Activated CD4-positive, alpha-beta T cell treated with anti-CD3 and anti-CD28 coated beads, Interleukin-2, amount 10 ng/mL, durations not matched to agents 7 days and 5 days (primary cell): ENCODE results near the gene HOXA13. TPM values are rescaled to one million over a fixed set of nuclear protein-coding genes. Genes with fewer than 3 reads are reported as not detected.

Source experiments
- CTCF ChIA-PET: fragments of 350-600 bp; sonication (Branson Sonifier 250); formaldehyde crosslinking; loops from one replicate; lab custom pipeline; 2021; ENCODE audit warnings: antibody characterized with exemption; lab: Charles Lee
- POLR2A ChIA-PET: fragments of 350-600 bp; sonication (Branson Sonifier 250); formaldehyde crosslinking; loops from one replicate; lab custom pipeline; 2021; ENCODE audit warnings: antibody characterized with exemption; lab: Charles Lee
- DNase-seq: peaks from one replicate; pipeline ENCODE4 v3.0.0-alpha.2; 2020
- H3K27ac Mint-ChIP-seq: one replicate; pipeline ENCODE4 v1.8.0; 2021; ENCODE audit warnings: mild to moderate bottlenecking, moderate library complexity, mixed read lengths
- H3K27me3 Mint-ChIP-seq: one replicate; pipeline ENCODE4 v1.8.0; 2021; ENCODE audit warnings: mixed read lengths
- H3K36me3 Mint-ChIP-seq: one replicate; pipeline ENCODE4 v1.8.0; 2021; ENCODE audit warnings: low read depth, mixed read lengths
- H3K4me1 Mint-ChIP-seq: one replicate; pipeline ENCODE4 v1.8.0; 2021; ENCODE audit warnings: mixed read lengths
- H3K4me3 Mint-ChIP-seq: one replicate; pipeline ENCODE4 v1.8.0; 2021; ENCODE audit warnings: mild to moderate bottlenecking, moderate library complexity, mixed read lengths
- H3K9me3 Mint-ChIP-seq: one replicate; pipeline ENCODE4 v1.8.0; 2021; ENCODE audit warnings: mixed read lengths
- total RNA-seq, 2 experiments: library from RNA; stranded (reverse); gene quantifications; one replicate each; pipeline ENCODE4 v1.2.3, GENCODE V29; 2021

Gene HOXA13
- total RNA-seq, 2 experiments from 2014 or later: not detected

GRCh38 chr7:27164367-27165088 lies 35.4 kb downstream of the HOXA13 start:
- Mint-ChIP-seq H3K27me3 (peaks cover 80% of the 10 kb centered on the region), H3K36me3 (peaks cover 6% of the 10 kb centered on the region), H3K9me3 (no peaks in the 10 kb centered on the region), H3K4me3 (no peak overlapping the region), H3K27ac (peak overlapping the region; percentile 36), H3K4me1 (peaks cover 14% of the 10 kb centered on the region)
- ChIA-PET CTCF (interaction anchor here (1.9 kb wide), 1 partner anchor 78 kb away, joined by 6 read pairs; the partner anchor contains the start of gene EVX1), POLR2A (no interaction called here)
- DNase-seq: no peak

GRCh38 chr7:27164045-27164366 lies 35.9 kb downstream of the HOXA13 start:
- peaks cover 6% of the 10 kb centered on the region for H3K36me3 Mint-ChIP-seq
- POLR2A ChIA-PET: no interaction called here
- no peak overlapping the region for H3K27ac Mint-ChIP-seq
- H3K27me3 Mint-ChIP-seq: peaks cover 83% of the 10 kb centered on the region
- H3K9me3 Mint-ChIP-seq: no peaks in the 10 kb centered on the region
- peaks cover 14% of the 10 kb centered on the region for H3K4me1 Mint-ChIP-seq
- H3K4me3 Mint-ChIP-seq: no peak overlapping the region
- CTCF ChIA-PET: no interaction called here
- DNase-seq: no peak

- Mint-ChIP-seq H3K9me3 (no peaks in the 10 kb centered on the region), H3K36me3 (peaks cover 2% of the 10 kb centered on the region), H3K4me3 (no peak overlapping the region), H3K4me1 (peaks cover 12% of the 10 kb centered on the region), H3K27me3 (peaks cover 82% of the 10 kb centered on the region), H3K27ac (no peak overlapping the region)
- ChIA-PET POLR2A (no interaction called here), CTCF (interaction anchor here (0.8 to 1.6 kb wide), 3 partner anchors 13 to 214 kb away, joined by 3 to 10 read pairs (median 4); no protein-coding TSS in a partner anchor)
- DNase-seq: no peak
Observed at GRCh38 chr7:27163288-27164044, 36.4 kb downstream of the HOXA13 start.

- Mint-ChIP-seq H3K9me3 (no peaks in the 10 kb centered on the region), H3K36me3 (peaks cover 2% of the 10 kb centered on the region), H3K27ac (no peak overlapping the region), H3K4me1 (peaks cover 12% of the 10 kb centered on the region), H3K4me3 (no peak overlapping the region), H3K27me3 (peaks cover 82% of the 10 kb centered on the region)
- no peak for DNase-seq
- ChIA-PET CTCF (interaction anchor here (0.8 to 2.0 kb wide), 8 partner anchors 10 to 214 kb away, joined by 3 to 10 read pairs (median 4); partner anchors contain the start of gene HOXA13), POLR2A (no interaction called here)
Observed at GRCh38 chr7:27162561-27163287, 37.2 kb downstream of the HOXA13 start.

GRCh38 chr7:27161721-27162560 lies 38.0 kb downstream of the HOXA13 start:
- H3K27me3 Mint-ChIP-seq: peaks cover 82% of the 10 kb centered on the region
- CTCF ChIA-PET: interaction anchor here (1.0 to 2.0 kb wide), 11 partner anchors 10 to 1307 kb away, joined by 3 to 11 read pairs (median 4); partner anchors contain the start of genes HOXA13 and HOXA3
- DNase-seq: no peak
- peaks cover 2% of the 10 kb centered on the region for H3K36me3 Mint-ChIP-seq
- H3K4me3 Mint-ChIP-seq: no peak overlapping the region
- H3K9me3 Mint-ChIP-seq: no peaks in the 10 kb centered on the region
- H3K4me1 Mint-ChIP-seq: peaks cover 12% of the 10 kb centered on the region
- POLR2A ChIA-PET: no interaction called here
- H3K27ac Mint-ChIP-seq: no peak overlapping the region

GRCh38 chr7:27161214-27161720 lies 38.6 kb downstream of the HOXA13 start:
- H3K36me3 Mint-ChIP-seq: peaks cover 2% of the 10 kb centered on the region
- H3K27me3 Mint-ChIP-seq: peaks cover 82% of the 10 kb centered on the region
- no peaks in the 10 kb centered on the region for H3K9me3 Mint-ChIP-seq
- no peak overlapping the region for H3K27ac Mint-ChIP-seq
- CTCF ChIA-PET: interaction anchor here (0.6 to 2.0 kb wide), 32 partner anchors 10 to 1306 kb away, joined by 3 to 15 read pairs (median 4); partner anchors contain the start of genes HOXA1, HOXA13 and HOXA3
- POLR2A ChIA-PET: no interaction called here
- DNase-seq: no peak
- peaks cover 12% of the 10 kb centered on the region for H3K4me1 Mint-ChIP-seq
- peak overlapping the region; percentile 51 for H3K4me3 Mint-ChIP-seq

- H3K4me3 Mint-ChIP-seq: peak overlapping the region; percentile 58
Observed at GRCh38 chr7:27160546-27161213, 39.2 kb downstream of the HOXA13 start.

GRCh38 chr7:27160145-27160545 lies 39.7 kb downstream of the HOXA13 start:
- ChIA-PET CTCF (interaction anchor here (0.7 to 1.9 kb wide), 14 partner anchors 8 to 478 kb away, joined by 3 to 15 read pairs (median 4); partner anchors contain the start of genes EVX1, HOXA1, HOXA13 and HOXA3), POLR2A (no interaction called here)
- Mint-ChIP-seq H3K9me3 (no peaks in the 10 kb centered on the region), H3K27me3 (peaks cover 84% of the 10 kb centered on the region), H3K36me3 (peaks cover 3% of the 10 kb centered on the region), H3K4me3 (peak overlapping the region; percentile 58), H3K27ac (no peak overlapping the region), H3K4me1 (peaks cover 7% of the 10 kb centered on the region)
- DNase-seq: no peak

More at GRCh38 chr7:27160546-27161213, 39.2 kb downstream of the HOXA13 start:
- Mint-ChIP-seq H3K4me1 (peaks cover 9% of the 10 kb centered on the region), H3K36me3 (peaks cover 2% of the 10 kb centered on the region), H3K27me3 (peaks cover 82% of the 10 kb centered on the region), H3K27ac (no peak overlapping the region), H3K9me3 (no peaks in the 10 kb centered on the region)
- DNase-seq: peak; percentile 76
- CTCF ChIA-PET: interaction anchor here (0.6 to 2.0 kb wide), 33 partner anchors 9 to 1306 kb away, joined by 3 to 15 read pairs (median 4); partner anchors contain the start of genes HOXA1, HOXA13 and HOXA3
- POLR2A ChIA-PET: no interaction called here

- POLR2A ChIA-PET: no interaction called here
- Mint-ChIP-seq H3K4me3 (peak overlapping the region; percentile 41), H3K27ac (no peak overlapping the region)
Observed at GRCh38 chr7:27159266-27160144, 40.4 kb downstream of the HOXA13 start.

GRCh38 chr7:27158436-27159265 lies 41.2 kb downstream of the HOXA13 start:
- peaks cover 11% of the 10 kb centered on the region for H3K4me1 Mint-ChIP-seq
- ChIA-PET POLR2A (no interaction called here), CTCF (interaction anchor here (1.1 to 1.4 kb wide), 3 partner anchors 52 to 84 kb away, joined by 3 to 5 read pairs (median 4); partner anchors contain the start of gene EVX1)

More at GRCh38 chr7:27159266-27160144, 40.4 kb downstream of the HOXA13 start:
- peaks cover 3% of the 10 kb centered on the region for H3K36me3 Mint-ChIP-seq
- no peak for DNase-seq
- peaks cover 86% of the 10 kb centered on the region for H3K27me3 Mint-ChIP-seq
- H3K4me1 Mint-ChIP-seq: peaks cover 11% of the 10 kb centered on the region
- CTCF ChIA-PET: interaction anchor here (0.6 to 1.4 kb wide), 5 partner anchors 20 to 1278 kb away, joined by 3 to 5 read pairs (median 3); partner anchors contain the start of gene EVX1
- no peaks in the 10 kb centered on the region for H3K9me3 Mint-ChIP-seq

More at GRCh38 chr7:27158436-27159265, 41.2 kb downstream of the HOXA13 start:
- Mint-ChIP-seq H3K27me3 (peaks cover 86% of the 10 kb centered on the region), H3K9me3 (no peaks in the 10 kb centered on the region), H3K4me3 (no peak overlapping the region), H3K27ac (peak overlapping the region; percentile 19), H3K36me3 (peaks cover 3% of the 10 kb centered on the region)
- DNase-seq: no peak
